ENCODE measurements around the gene RYR1. TPM values are rescaled to one million over a fixed set of nuclear protein-coding genes. Genes with fewer than 3 reads are reported as not detected.

The RYR1 gene
- total and polyA plus RNA-seq, 7 donors = under 0.01 to 4.1 (median 0.85) TPM

- peaks cover 15 to 79% (median 57%) of the 10 kb centered on the region in 3 donors for H3K27me3 ChIP-seq
- peaks cover 7 to 19% (median 9%) of the 10 kb centered on the region in 4 donors for H3K36me3 ChIP-seq
- no peak for TF ChIP-seq POLR2A (IDR thresholded peaks at IDR 0.05)
- no peak for TF ChIP-seq EP300 (IDR thresholded peaks at IDR 0.05)
- TF ChIP-seq, protein P1, sequence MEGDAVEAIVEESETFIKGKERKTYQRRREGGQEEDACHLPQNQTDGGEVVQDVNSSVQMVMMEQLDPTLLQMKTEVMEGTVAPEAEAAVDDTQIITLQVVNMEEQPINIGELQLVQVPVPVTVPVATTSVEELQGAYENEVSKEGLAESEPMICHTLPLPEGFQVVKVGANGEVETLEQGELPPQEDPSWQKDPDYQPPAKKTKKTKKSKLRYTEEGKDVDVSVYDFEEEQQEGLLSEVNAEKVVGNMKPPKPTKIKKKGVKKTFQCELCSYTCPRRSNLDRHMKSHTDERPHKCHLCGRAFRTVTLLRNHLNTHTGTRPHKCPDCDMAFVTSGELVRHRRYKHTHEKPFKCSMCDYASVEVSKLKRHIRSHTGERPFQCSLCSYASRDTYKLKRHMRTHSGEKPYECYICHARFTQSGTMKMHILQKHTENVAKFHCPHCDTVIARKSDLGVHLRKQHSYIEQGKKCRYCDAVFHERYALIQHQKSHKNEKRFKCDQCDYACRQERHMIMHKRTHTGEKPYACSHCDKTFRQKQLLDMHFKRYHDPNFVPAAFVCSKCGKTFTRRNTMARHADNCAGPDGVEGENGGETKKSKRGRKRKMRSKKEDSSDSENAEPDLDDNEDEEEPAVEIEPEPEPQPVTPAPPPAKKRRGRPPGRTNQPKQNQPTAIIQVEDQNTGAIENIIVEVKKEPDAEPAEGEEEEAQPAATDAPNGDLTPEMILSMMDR (IDR thresholded peaks at IDR 0.05) = no peak
- TF ChIP-seq POLR2AphosphoS5 (IDR thresholded peaks at IDR 0.05) = no peak
- no peaks in the 10 kb centered on the region for H3K9me3 ChIP-seq
- H3K4me3 ChIP-seq = peak within 1 kb of the TSS; percentile 21 to 52 (median 38)
- peaks cover 0 to 37% (median 33%) of the 10 kb centered on the region in 4 donors for H3K4me1 ChIP-seq
- peak within 1 kb of the TSS in 3 of 4 donors; percentile 27 to 77 (median 60) for H3K27ac ChIP-seq
- intact Hi-C loops (cut with DNase I) = no loop called here
- DNase-seq = no peak
- 1 to 2% methylated on average over 45 to 46 of the region's 46 CpGs for WGBS, 2 donors
These were observed 45.0 kb upstream of the RYR1 start, which contains the start of gene SPRED3 for GRCh38 chr19:38388349-38389100. TSS of gene SPRED3 (plus strand) at chr19:38388697. CDS start at chr19:38390303, 1,606 bp downstream.

DNA sequence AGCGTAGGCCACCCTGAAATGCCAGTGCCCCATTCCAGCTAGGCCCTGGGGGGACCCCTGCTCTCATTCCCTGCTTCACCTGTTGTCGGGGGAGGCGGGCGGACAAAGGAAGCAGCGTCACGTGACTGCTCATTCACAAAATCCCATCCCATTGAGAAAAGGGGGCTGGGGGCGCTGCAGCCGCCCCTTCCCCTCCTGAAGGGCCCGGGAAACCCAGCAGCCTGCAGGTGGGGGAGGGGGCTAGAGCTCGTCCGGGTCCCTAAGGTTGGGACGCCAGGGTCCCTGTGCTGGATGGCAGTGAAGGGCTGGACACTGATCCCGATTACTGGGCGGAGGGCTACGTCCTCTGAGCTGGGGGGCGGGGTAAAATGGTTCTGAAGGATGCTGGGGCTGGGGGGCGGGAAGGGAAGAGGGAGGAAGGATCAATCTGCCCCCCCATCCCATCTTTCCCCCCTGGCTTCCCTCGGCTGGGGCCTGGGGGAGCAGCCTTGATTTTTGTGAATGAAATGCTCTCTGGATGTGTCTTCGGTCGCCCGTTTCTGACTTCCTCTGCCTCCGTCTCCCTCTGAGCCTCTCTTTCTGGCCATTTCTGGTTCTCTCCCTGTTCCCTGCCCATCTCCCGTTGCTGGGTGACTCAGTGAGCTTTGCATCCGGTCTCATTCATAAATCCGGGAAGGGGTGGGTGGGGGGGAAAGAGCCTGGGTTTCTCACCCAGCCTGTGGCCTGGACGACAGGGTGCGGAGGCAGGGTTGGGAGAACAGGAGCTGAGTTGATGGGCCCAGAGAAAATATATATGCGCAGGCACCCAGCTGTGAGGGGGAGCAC, 44.2 kb upstream of the RYR1 start:
- H3K27me3 ChIP-seq = peaks cover 15 to 79% (median 52%) of the 10 kb centered on the region in 3 donors
- intact Hi-C loops (cut with DNase I) = no loop called here

GRCh38 chr19:38389957-38390924, 43.2 kb upstream of the RYR1 start:
- TF ChIP-seq POLR2A (IDR thresholded peaks at IDR 0.05) = no peak
- TF ChIP-seq EP300 (IDR thresholded peaks at IDR 0.05) = no peak
- WGBS, 2 donors = 44 to 45% methylated on average over 22 of the region's 22 CpGs
- H3K4me3 ChIP-seq = no peak overlapping the region
- peaks cover 0 to 37% (median 33%) of the 10 kb centered on the region in 4 donors for H3K4me1 ChIP-seq
- peaks cover 15 to 79% (median 51%) of the 10 kb centered on the region in 3 donors for H3K27me3 ChIP-seq
- H3K36me3 ChIP-seq = peaks cover 0 to 3% (median 0%) of the 10 kb centered on the region in 4 donors
- H3K9me3 ChIP-seq = no peaks in the 10 kb centered on the region
- intact Hi-C loops (cut with DNase I) = no loop called here
- no peak for DNase-seq
- H3K27ac ChIP-seq = peak overlapping the region in 1 of 4 donors; percentile 53

More for the DNA sequence above, 44.2 kb upstream of the RYR1 start:
- H3K9me3 ChIP-seq = no peaks in the 10 kb centered on the region
- peak overlapping the region in 3 of 4 donors; percentile 27 to 60 (median 53) for H3K27ac ChIP-seq
- peaks cover 0 to 11% (median 2%) of the 10 kb centered on the region in 4 donors for H3K36me3 ChIP-seq
- peaks cover 0 to 37% (median 33%) of the 10 kb centered on the region in 4 donors for H3K4me1 ChIP-seq
- TF ChIP-seq POLR2A (IDR thresholded peaks at IDR 0.05) (no peak), POLR2AphosphoS5 (IDR thresholded peaks at IDR 0.05) (no peak)
- TF ChIP-seq, protein P1 (IDR thresholded peaks at IDR 0.05) = no peak
- H3K4me3 ChIP-seq = peak overlapping the region in 3 of 4 donors; percentile 32 to 52 (median 44)
- 6% methylated on average over 28 of the region's 28 CpGs for WGBS, 2 donors
- DNase-seq = no peak

DNA sequence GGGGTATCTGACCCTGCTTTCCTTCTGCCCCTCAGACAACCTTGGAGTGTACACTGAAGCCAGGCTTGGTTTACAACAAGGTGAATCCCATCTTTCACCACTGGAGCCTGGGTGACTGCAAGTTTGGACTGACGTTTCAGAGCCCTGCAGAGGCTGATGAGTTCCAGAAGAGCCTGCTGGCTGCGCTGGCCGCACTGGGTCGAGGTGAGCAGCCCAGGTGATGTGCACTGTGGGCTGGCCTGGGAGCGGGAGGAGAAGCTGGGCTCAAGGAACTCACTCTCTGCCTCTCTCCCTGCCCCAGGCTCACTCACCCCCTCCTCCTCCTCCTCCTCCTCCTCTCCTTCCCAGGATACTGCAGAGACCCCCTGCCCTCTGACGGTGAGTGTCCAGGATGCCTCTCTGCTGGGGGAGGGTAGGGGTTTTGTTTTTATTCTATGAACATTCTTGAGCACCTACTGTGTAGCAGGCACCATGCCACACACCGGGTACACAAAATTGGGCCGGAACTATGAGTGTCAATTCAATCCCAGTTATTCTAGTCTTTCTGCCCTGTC, 41.5 kb upstream of the RYR1 start:
- TF ChIP-seq EP300 (IDR thresholded peaks at IDR 0.05) (no peak), POLR2A (IDR thresholded peaks at IDR 0.05) (no peak), POLR2AphosphoS5 (IDR thresholded peaks at IDR 0.05) (no peak)
- TF ChIP-seq, protein P1 (IDR thresholded peaks at IDR 0.05) = no peak
- intact Hi-C loops (cut with DNase I) = no loop called here

More for the DNA sequence above, 41.5 kb upstream of the RYR1 start:
- no peak overlapping the region for H3K4me3 ChIP-seq
- no peaks in the 10 kb centered on the region for H3K9me3 ChIP-seq
- no peak for DNase-seq
- no peak overlapping the region for H3K27ac ChIP-seq
- H3K4me1 ChIP-seq = peaks cover 0 to 27% (median 25%) of the 10 kb centered on the region in 4 donors
- peaks cover 13 to 79% (median 44%) of the 10 kb centered on the region in 3 donors for H3K27me3 ChIP-seq
- 67 to 70% methylated on average over 8 of the region's 8 CpGs for WGBS, 2 donors
- no peaks in the 10 kb centered on the region for H3K36me3 ChIP-seq
